ENCODE measurements around the gene KLHL12. TPM values are rescaled to one million over a fixed set of nuclear protein-coding genes. Genes with fewer than 3 reads are reported as not detected.

The KLHL12 gene
- total and polyA plus RNA-seq, 7 experiments from 2014 or later: 12.1 to 28.0 (median 18.3) TPM

DNA sequence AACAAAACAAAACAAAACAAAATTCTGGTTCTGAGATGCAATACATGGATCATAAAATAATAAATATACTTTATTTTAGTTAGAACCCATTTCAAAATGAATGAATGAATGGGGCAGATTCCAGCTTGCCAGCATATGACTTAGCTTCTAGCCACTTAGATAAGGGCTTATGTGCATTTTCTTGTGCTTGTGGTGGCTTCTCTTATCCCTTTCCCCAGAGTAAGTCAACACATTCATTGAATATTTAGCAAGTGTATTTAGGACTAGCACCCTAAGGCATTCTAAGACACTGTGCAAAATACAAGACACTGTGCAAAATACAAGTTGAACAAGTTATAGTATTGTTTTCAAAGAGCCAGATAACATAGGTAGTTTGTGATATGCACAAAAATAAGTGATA lies 26.4 kb upstream of the KLHL12 start:
- Histone ChIP-seq H3K4me3 (ENCODE audit: low read length) (no peak overlapping the region), H3K27me3 (ENCODE audit: control insufficient read depth in 2 of 2, insufficient read depth in 2 of 2, low read length in 2 of 2) (no peaks in the 10 kb centered on the region), H3K27ac (ENCODE audit: low read depth, low read length) (peak overlapping the region; percentile 30), H3K9me3 (ENCODE audit: control insufficient read depth in 2 of 3, low read length in 3 of 3) (no peaks in the 10 kb centered on the region), H3K4me1 (ENCODE audit: control insufficient read depth in 2 of 2, insufficient read depth in 2 of 2, low read length in 2 of 2) (peaks cover 14 to 37% of the 10 kb centered on the region in 2 donors), H3K36me3 (ENCODE audit: control insufficient read depth in 2 of 3, insufficient read depth in 3 of 3, low read length in 3 of 3) (peaks cover 0 to 33% (median 0%) of the 10 kb centered on the region in 3 experiments)
- Mint-ChIP-seq H3K27ac (peak overlapping the region in 3 of 9 donors; percentile 16 to 79 (median 51)), H3K4me1 (peaks cover 33 to 65% (median 62%) of the 10 kb centered on the region in 7 donors), H3K4me3 (peak overlapping the region in 1 of 10 donors; percentile 48), H3K9me3 (no peaks in the 10 kb centered on the region), H3K27me3 (no peaks in the 10 kb centered on the region), H3K36me3 (peaks cover 0 to 6% (median 3%) of the 10 kb centered on the region in 5 donors)
- intact Hi-C loops (cut with micrococcal nuclease): loop anchor here (2.0 to 10.0 kb wide), 3 partner anchors 13 to 1799 kb away; partner anchors contain the start of genes CYB5R1 (in 2 of the 2) and TMEM9 (in 1 of the 2)
- no peak for DNase-seq
- POLR2A ChIA-PET: interaction anchor here (0.8 kb wide), 1 partner anchor 54 kb away, joined by 3 read pairs; the partner anchor contains the start of gene TMEM183A
- CTCF ChIA-PET: interaction anchor here (1.1 kb wide), 1 partner anchor 53 kb away, joined by 5 read pairs; no protein-coding TSS in a partner anchor
- no peak for ATAC-seq

DNA sequence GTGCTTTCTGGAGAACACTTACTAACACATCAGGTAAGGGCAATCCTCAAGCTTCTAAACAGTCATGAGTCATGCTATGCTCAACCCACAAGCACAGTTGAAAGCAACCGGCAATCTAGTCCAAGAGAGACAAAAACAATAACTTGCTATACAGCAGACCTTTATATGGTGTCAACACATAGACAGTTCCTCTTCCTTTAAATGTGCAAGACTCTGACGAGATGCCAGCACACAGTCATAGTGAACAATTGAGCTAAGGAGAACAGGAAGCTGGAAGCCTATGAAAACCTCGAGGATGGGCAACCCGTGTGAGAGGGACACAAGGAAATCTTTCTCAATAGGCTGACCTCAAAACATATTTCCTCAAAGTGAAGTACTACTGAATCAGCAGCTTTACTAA lies 25.8 kb upstream of the KLHL12 start:
- Mint-ChIP-seq H3K36me3 (peaks cover 0 to 10% (median 6%) of the 10 kb centered on the region in 5 donors), H3K9me3 (no peaks in the 10 kb centered on the region), H3K4me3 (peak overlapping the region in 5 of 10 donors; percentile 22 to 48 (median 39)), H3K4me1 (peaks cover 32 to 64% (median 60%) of the 10 kb centered on the region in 7 donors), H3K27me3 (no peaks in the 10 kb centered on the region), H3K27ac (peak overlapping the region; percentile 16 to 84 (median 76))
- Histone ChIP-seq H3K4me1 (ENCODE audit: control insufficient read depth in 2 of 2, insufficient read depth in 2 of 2, low read length in 2 of 2) (peaks cover 14 to 37% of the 10 kb centered on the region in 2 donors), H3K4me3 (ENCODE audit: low read length) (no peak overlapping the region), H3K27me3 (ENCODE audit: control insufficient read depth in 2 of 2, insufficient read depth in 2 of 2, low read length in 2 of 2) (no peaks in the 10 kb centered on the region), H3K9me3 (ENCODE audit: control insufficient read depth in 2 of 3, low read length in 3 of 3) (no peaks in the 10 kb centered on the region), H3K36me3 (ENCODE audit: control insufficient read depth in 2 of 3, insufficient read depth in 3 of 3, low read length in 3 of 3) (peaks cover 0 to 37% (median 0%) of the 10 kb centered on the region in 3 experiments), H3K27ac (ENCODE audit: low read depth, low read length) (peak overlapping the region; percentile 30)
- no peak for DNase-seq
- peak; percentile 80 for ATAC-seq
- intact Hi-C loops (cut with micrococcal nuclease): loop anchor here (2.0 to 10.0 kb wide), 3 partner anchors 14 to 1798 kb away; partner anchors contain the start of genes CYB5R1 (in 2 of the 2) and TMEM9 (in 1 of the 2)
- ChIA-PET CTCF (interaction anchor here (1.1 kb wide), 1 partner anchor 53 kb away, joined by 5 read pairs; no protein-coding TSS in a partner anchor), POLR2A (interaction anchor here (0.7 to 0.8 kb wide), 2 partner anchors 54 to 58 kb away, joined by 3 read pairs; partner anchors contain the start of gene TMEM183A)

DNA sequence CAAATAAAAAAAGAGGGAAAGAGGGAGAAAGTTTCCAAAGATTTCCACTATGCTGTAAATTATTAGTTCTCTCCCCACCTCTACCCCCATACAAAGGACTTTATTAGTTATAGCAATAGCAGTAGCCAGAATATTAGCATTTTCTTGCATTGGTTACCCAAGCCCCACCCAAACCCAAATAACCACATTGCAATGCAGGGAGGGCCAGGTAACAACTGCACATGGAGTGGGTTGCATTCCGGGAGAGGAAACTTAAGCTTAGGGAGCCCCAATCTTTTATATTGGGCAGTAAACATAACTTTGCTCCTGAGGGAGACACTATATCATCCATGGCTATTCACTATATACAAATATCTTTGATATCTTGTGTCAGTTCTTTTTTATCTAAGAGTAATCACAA lies 25.1 kb upstream of the KLHL12 start:
- ATAC-seq (no peak), DNase-seq (no peak)
- Histone ChIP-seq H3K27me3 (ENCODE audit: control insufficient read depth in 2 of 2, insufficient read depth in 2 of 2, low read length in 2 of 2) (no peaks in the 10 kb centered on the region), H3K9me3 (ENCODE audit: control insufficient read depth in 2 of 3, low read length in 3 of 3) (no peaks in the 10 kb centered on the region), H3K36me3 (ENCODE audit: control insufficient read depth in 2 of 3, insufficient read depth in 3 of 3, low read length in 3 of 3) (peaks cover 0 to 38% (median 0%) of the 10 kb centered on the region in 3 experiments), H3K4me1 (ENCODE audit: control insufficient read depth in 2 of 2, insufficient read depth in 2 of 2, low read length in 2 of 2) (peaks cover 9 to 32% of the 10 kb centered on the region in 2 donors), H3K27ac (ENCODE audit: low read depth, low read length) (peak overlapping the region; percentile 30), H3K4me3 (ENCODE audit: low read length) (no peak overlapping the region)
- POLR2A ChIA-PET: interaction anchor here (0.9 kb wide), 1 partner anchor 11 kb away, joined by 3 read pairs; no protein-coding TSS in a partner anchor
- Mint-ChIP-seq H3K27me3 (no peaks in the 10 kb centered on the region), H3K4me1 (peaks cover 29 to 58% (median 55%) of the 10 kb centered on the region in 7 donors), H3K36me3 (peaks cover 0 to 10% (median 6%) of the 10 kb centered on the region in 5 donors), H3K4me3 (no peak overlapping the region), H3K27ac (peak overlapping the region in 6 of 9 donors; percentile 16 to 82 (median 70)), H3K9me3 (no peaks in the 10 kb centered on the region)
- CTCF ChIA-PET: interaction anchor here (1.1 kb wide), 1 partner anchor 54 kb away, joined by 5 read pairs; no protein-coding TSS in a partner anchor
- intact Hi-C loops (cut with micrococcal nuclease): loop anchor here (2.0 to 10.0 kb wide), 3 partner anchors 15 to 1797 kb away; partner anchors contain the start of genes CYB5R1 (in 2 of the 2) and TMEM9 (in 1 of the 2)

DNA sequence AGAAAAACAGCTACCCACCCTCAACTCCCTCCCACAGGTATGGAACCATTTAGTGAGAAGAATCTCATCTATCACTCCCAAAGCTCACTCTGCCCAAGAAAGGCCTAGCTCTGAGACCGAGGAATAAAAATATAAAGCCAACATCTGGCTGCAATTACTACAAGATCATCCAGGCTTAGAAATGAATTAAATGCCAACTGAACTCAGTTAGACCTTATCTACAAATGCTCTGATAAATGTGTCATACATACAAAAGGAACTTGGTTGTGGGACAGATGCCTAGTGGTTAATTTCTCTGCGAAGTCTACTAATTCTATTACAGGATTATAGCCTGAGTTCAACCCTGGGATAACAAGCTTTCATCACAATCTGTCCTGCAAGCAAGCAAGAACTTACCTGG lies 24.4 kb upstream of the KLHL12 start:
- Mint-ChIP-seq H3K4me3 (no peak overlapping the region), H3K27ac (peak overlapping the region in 7 of 9 donors; percentile 35 to 82 (median 67)), H3K9me3 (no peaks in the 10 kb centered on the region), H3K4me1 (peaks cover 27 to 52% (median 48%) of the 10 kb centered on the region in 7 donors), H3K27me3 (no peaks in the 10 kb centered on the region), H3K36me3 (peaks cover 0 to 12% (median 7%) of the 10 kb centered on the region in 5 donors)
- DNase-seq (no peak), ATAC-seq (no peak)
- H3K27me3 ChIP-seq (ENCODE audit: control insufficient read depth in 2 of 2, insufficient read depth in 2 of 2, low read length in 2 of 2): no peaks in the 10 kb centered on the region
- H3K36me3 ChIP-seq (ENCODE audit: control insufficient read depth in 2 of 3, insufficient read depth in 3 of 3, low read length in 3 of 3): peaks cover 0 to 45% (median 2%) of the 10 kb centered on the region in 3 experiments
- POLR2A ChIA-PET: interaction anchor here (0.6 kb wide), 1 partner anchor 19 kb away, joined by 4 read pairs; no protein-coding TSS in a partner anchor
- CTCF ChIA-PET: no interaction called here
- H3K4me3 ChIP-seq (ENCODE audit: low read length): no peak overlapping the region
- H3K4me1 ChIP-seq (ENCODE audit: control insufficient read depth in 2 of 2, insufficient read depth in 2 of 2, low read length in 2 of 2): peaks cover 3 to 26% of the 10 kb centered on the region in 2 donors
- H3K27ac ChIP-seq (ENCODE audit: low read depth, low read length): no peak overlapping the region
- H3K9me3 ChIP-seq (ENCODE audit: control insufficient read depth in 2 of 3, low read length in 3 of 3): no peaks in the 10 kb centered on the region
- intact Hi-C loops (cut with micrococcal nuclease): loop anchor here in 1 of 2 donors (10.0 kb wide), 2 partner anchors 187 to 1797 kb away; partner anchors contain the start of gene TMEM9

DNA sequence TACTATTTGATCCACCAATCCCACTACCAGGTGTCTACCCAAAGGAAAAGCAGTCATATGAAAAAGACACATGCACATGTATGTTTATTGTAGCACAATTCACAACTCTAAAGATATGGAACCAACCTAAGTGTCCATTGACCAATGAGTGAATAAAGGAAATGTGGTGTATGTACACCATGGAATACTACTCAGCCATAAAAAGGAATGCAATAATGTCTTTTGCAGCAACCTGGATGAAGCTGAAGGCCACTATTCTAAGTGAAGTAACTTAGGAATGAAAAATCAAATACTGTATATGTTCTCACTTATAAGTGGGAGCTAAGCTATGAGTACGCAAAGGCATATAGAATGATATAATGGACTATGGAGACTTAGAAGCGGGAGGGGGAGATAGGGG lies 18.4 kb upstream of the KLHL12 start:
- Histone ChIP-seq H3K27ac (ENCODE audit: low read depth, low read length) (no peak overlapping the region), H3K4me1 (ENCODE audit: control insufficient read depth in 2 of 2, insufficient read depth in 2 of 2, low read length in 2 of 2) (no peaks in the 10 kb centered on the region), H3K36me3 (ENCODE audit: control insufficient read depth in 2 of 3, insufficient read depth in 3 of 3, low read length in 3 of 3) (peaks cover 19 to 94% (median 22%) of the 10 kb centered on the region in 3 experiments), H3K27me3 (ENCODE audit: control insufficient read depth in 2 of 2, insufficient read depth in 2 of 2, low read length in 2 of 2) (no peaks in the 10 kb centered on the region), H3K9me3 (ENCODE audit: control insufficient read depth in 2 of 3, low read length in 3 of 3) (no peaks in the 10 kb centered on the region), H3K4me3 (ENCODE audit: low read length) (no peak overlapping the region)
- no peaks in the 10 kb centered on the region for H3K27me3 Mint-ChIP-seq
- no peaks in the 10 kb centered on the region for H3K9me3 Mint-ChIP-seq
- no peak for DNase-seq
- intact Hi-C loops (cut with micrococcal nuclease): no loop called here
- H3K36me3 Mint-ChIP-seq: peaks cover 11 to 56% (median 23%) of the 10 kb centered on the region in 5 donors
- ChIA-PET POLR2A (interaction anchor here (1.2 to 1.3 kb wide), 2 partner anchors 9 to 19 kb away, joined by 3 to 6 read pairs; partner anchors contain the start of gene KLHL12), CTCF (interaction anchor here (0.7 to 1.0 kb wide), 2 partner anchors 12 to 23 kb away, joined by 3 to 6 read pairs; no protein-coding TSS in a partner anchor)
- H3K4me3 Mint-ChIP-seq: no peak overlapping the region
- peaks cover 0 to 3% (median 0%) of the 10 kb centered on the region in 7 donors for H3K4me1 Mint-ChIP-seq
- no peak for ATAC-seq
- no peak overlapping the region for H3K27ac Mint-ChIP-seq

DNA sequence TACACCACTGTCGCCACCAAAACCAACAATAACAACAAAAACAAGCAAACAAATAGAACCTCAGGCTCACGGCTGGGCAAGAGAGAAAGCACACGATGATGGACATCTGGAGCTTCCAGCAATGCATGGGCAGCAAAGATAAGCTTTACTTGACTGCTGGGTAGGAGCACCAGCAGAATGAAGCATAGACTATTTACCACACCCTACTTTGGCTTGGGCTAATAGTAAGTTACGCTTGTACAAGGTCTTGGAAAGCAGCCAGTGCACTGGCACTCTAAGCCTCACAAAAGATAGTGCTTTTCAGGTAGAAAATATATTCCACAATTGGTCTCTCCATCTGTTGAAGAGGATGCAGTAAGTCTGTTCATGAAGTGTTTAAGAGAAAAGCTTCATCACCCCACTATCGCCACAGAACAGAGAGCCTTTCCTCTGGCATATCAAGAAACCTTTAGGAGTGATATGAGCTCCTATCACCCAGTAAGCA lies 17.4 kb upstream of the KLHL12 start:
- no peaks in the 10 kb centered on the region for H3K4me1 ChIP-seq (ENCODE audit: control insufficient read depth in 2 of 2, insufficient read depth in 2 of 2, low read length in 2 of 2)
- no peaks in the 10 kb centered on the region for H3K27me3 Mint-ChIP-seq
- ATAC-seq (no peak), DNase-seq (no peak)
- no peaks in the 10 kb centered on the region for H3K27me3 ChIP-seq (ENCODE audit: control insufficient read depth in 2 of 2, insufficient read depth in 2 of 2, low read length in 2 of 2)
- H3K36me3 ChIP-seq (ENCODE audit: control insufficient read depth in 2 of 3, insufficient read depth in 3 of 3, low read length in 3 of 3): peaks cover 19 to 88% (median 23%) of the 10 kb centered on the region in 3 experiments
- intact Hi-C loops (cut with micrococcal nuclease): no loop called here
- ChIA-PET CTCF (interaction anchor here (1.0 to 1.7 kb wide), 2 partner anchors 24 to 56 kb away, joined by 3 to 6 read pairs; no protein-coding TSS in a partner anchor), POLR2A (no interaction called here)
- peak overlapping the region in 2 of 9 donors; percentile 43 to 48 for H3K27ac Mint-ChIP-seq
- H3K4me3 Mint-ChIP-seq: no peak overlapping the region
- peaks cover 7 to 53% (median 23%) of the 10 kb centered on the region in 5 donors for H3K36me3 Mint-ChIP-seq
- H3K9me3 ChIP-seq (ENCODE audit: control insufficient read depth in 2 of 3, low read length in 3 of 3): no peaks in the 10 kb centered on the region
- peaks cover 0 to 3% (median 0%) of the 10 kb centered on the region in 7 donors for H3K4me1 Mint-ChIP-seq
- H3K4me3 ChIP-seq (ENCODE audit: low read length): no peak overlapping the region
- no peak overlapping the region for H3K27ac ChIP-seq (ENCODE audit: low read depth, low read length)
- H3K9me3 Mint-ChIP-seq: no peaks in the 10 kb centered on the region
